Lung (tissue), 12 donors: ENCODE data around the gene ACOX1. TPM values are rescaled to one million over a fixed set of nuclear protein-coding genes. Genes with fewer than 3 reads are reported as not detected.

Experiments
- ATAC-seq: fragments of 200-7000 bp; cut with Tn5 transposase; one replicate; pipeline ENCODE4 v1.9.1; 2020; ENCODE audit warnings: moderate number of reproducible peaks; ENCODE audit not compliant: insufficient read depth, low FRiP score
- DNase-seq, 3 donors: peaks; one replicate each; pipeline ENCODE4 v3.0.0-alpha.2; 2013 to 2017
- H3K27ac ChIP-seq, 2 donors: one replicate each; pipeline ENCODE4 v1.5.1; 2013; ENCODE audit warnings: mild to moderate bottlenecking in 2 of 2, moderate library complexity in 2 of 2, control low read depth in 1 of 2, inconsistent platforms in 1 of 2, low read depth in 1 of 2, low read length in 1 of 2
- H3K27me3 ChIP-seq, 3 donors: one replicate each; pipeline ENCODE4 v1.5.1; 2013; ENCODE audit warnings: low read length in 2 of 3; ENCODE audit not compliant: control insufficient read depth in 3 of 3, insufficient read depth in 3 of 3
- H3K36me3 ChIP-seq, 4 donors: one replicate each; pipeline ENCODE4 v1.5.1; 2013; ENCODE audit warnings: low read length in 4 of 4, mild to moderate bottlenecking in 1 of 4, moderate library complexity in 1 of 4; ENCODE audit not compliant: control insufficient read depth in 4 of 4, insufficient read depth in 4 of 4
- H3K4me1 ChIP-seq, 5 donors: one replicate each; pipeline ENCODE4 v1.5.1; 2013; ENCODE audit warnings: low read length in 5 of 5, mild to moderate bottlenecking in 2 of 5, moderate library complexity in 1 of 5; ENCODE audit not compliant: control insufficient read depth in 5 of 5, insufficient read depth in 5 of 5
- H3K4me3 ChIP-seq: one replicate; pipeline ENCODE4 v1.5.1; 2013; ENCODE audit warnings: mild to moderate bottlenecking, control low read depth, moderate library complexity
- H3K9ac ChIP-seq, 2 donors: one replicate each; pipeline ENCODE4 v1.5.1; 2013; ENCODE audit warnings: low read length in 2 of 2, control low read depth in 1 of 2; ENCODE audit not compliant: insufficient read depth in 1 of 2
- H3K9me3 ChIP-seq, 4 donors: one replicate each; pipeline ENCODE4 v1.5.1; 2013; ENCODE audit warnings: low read length in 3 of 4, mild to moderate bottlenecking in 1 of 4, moderate library complexity in 1 of 4; ENCODE audit not compliant: control insufficient read depth in 4 of 4, insufficient read depth in 3 of 4
- WGBS, 2 donors: extraction: QIAGEN DNeasy Blood & Tissue Kit; methylation state at CpG; one replicate each; pipeline ENCODE4 v1.1.7; 2013; 5-methylcytosine and 5-hydroxymethylcytosine counted together
- polyA plus RNA-seq, 2 donors: library from polyadenylated mRNA; stranded (reverse); fragments of 200-250 nt; gene quantifications; one replicate each; pipeline ENCODE4 v1.2.1, GENCODE V29; 2013
- total RNA-seq, 2 donors: library from RNA; depleted of rRNA in 1 of 2; stranded (reverse); fragments of >200 nt in 1 of 2; gene quantifications; one replicate each; pipeline ENCODE4 v1.2.1, GENCODE V29; 2014 to 2021
- TF ChIP-seq, protein P1 (sequence below): IDR thresholded peaks from 2 replicates; pipeline ENCODE4 v1.5.1; 2012; ENCODE audit warnings: mild to moderate bottlenecking; ENCODE audit errors: control extremely low read depth, extremely low read depth
- donor health status: control.
- donor health status: control.
- donor health status: Bipolar disorder and iron deficiency.
- donor health status: healthy.
- donor health status: DM: yes; HTN: yes; CAD: no.

The ACOX1 gene
- total and polyA plus RNA-seq, 4 donors, result 19.9 to 80.1 (median 45.9) TPM

DNA sequence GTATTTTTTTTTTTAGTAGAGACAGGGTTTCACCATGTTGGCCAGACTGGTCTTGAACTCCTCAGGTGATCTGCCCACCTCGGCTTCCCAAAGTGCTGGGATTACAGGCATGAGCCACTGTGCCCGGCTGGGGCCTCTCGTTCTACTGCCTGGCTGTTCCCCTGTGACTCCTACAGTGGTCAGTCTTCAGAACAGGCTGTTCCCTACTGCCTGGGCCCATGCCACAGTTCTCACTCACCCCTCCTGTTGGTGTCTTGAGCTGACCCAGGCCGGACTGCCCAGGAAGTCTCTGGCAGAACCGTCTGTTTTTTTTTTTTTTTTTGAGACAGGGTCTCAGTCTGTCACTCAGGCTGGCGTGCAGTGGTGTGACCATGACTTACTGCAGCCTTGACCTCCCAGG is 24.9 kb upstream of the ACOX1 start:
- 77 to 81% methylated on average over 6 of the region's 6 CpGs for WGBS, 2 donors
- TF ChIP-seq, protein P1, sequence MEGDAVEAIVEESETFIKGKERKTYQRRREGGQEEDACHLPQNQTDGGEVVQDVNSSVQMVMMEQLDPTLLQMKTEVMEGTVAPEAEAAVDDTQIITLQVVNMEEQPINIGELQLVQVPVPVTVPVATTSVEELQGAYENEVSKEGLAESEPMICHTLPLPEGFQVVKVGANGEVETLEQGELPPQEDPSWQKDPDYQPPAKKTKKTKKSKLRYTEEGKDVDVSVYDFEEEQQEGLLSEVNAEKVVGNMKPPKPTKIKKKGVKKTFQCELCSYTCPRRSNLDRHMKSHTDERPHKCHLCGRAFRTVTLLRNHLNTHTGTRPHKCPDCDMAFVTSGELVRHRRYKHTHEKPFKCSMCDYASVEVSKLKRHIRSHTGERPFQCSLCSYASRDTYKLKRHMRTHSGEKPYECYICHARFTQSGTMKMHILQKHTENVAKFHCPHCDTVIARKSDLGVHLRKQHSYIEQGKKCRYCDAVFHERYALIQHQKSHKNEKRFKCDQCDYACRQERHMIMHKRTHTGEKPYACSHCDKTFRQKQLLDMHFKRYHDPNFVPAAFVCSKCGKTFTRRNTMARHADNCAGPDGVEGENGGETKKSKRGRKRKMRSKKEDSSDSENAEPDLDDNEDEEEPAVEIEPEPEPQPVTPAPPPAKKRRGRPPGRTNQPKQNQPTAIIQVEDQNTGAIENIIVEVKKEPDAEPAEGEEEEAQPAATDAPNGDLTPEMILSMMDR, result no peak
- no peak for ATAC-seq
- no peak for DNase-seq
- Histone ChIP-seq H3K9ac (no peak overlapping the region), H3K4me3 (no peak overlapping the region), H3K9me3 (no peaks in the 10 kb centered on the region), H3K4me1 (peaks cover 0 to 3% (median 0%) of the 10 kb centered on the region in 5 donors), H3K36me3 (peaks cover 0 to 20% (median 1%) of the 10 kb centered on the region in 4 donors), H3K27ac (no peak overlapping the region), H3K27me3 (no peaks in the 10 kb centered on the region)

DNA sequence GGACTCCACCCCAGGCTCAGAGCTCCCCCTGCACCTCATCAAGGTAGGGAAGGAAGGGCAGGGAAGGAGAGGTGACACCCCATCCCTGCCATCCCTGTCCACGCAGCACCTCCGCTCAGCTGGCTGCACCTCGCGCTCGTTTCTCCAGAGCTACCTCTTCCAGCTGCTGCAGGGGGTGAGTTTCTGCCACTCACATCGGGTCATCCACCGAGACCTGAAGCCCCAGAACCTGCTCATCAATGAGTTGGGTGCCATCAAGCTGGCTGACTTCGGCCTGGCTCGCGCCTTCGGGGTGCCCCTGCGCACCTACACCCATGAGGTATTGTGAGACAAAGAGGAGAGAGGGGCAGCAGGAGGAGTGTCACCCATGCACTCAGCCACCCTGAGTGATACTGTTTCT is 23.1 kb upstream of the ACOX1 start:
- no peak overlapping the region for H3K4me3 ChIP-seq
- peaks cover 0 to 20% (median 1%) of the 10 kb centered on the region in 4 donors for H3K36me3 ChIP-seq
- TF ChIP-seq, protein P1, result no peak
- H3K4me1 ChIP-seq, result peaks cover 0 to 3% (median 0%) of the 10 kb centered on the region in 5 donors
- H3K27ac ChIP-seq, result no peak overlapping the region
- H3K27me3 ChIP-seq, result no peaks in the 10 kb centered on the region
- H3K9ac ChIP-seq, result no peak overlapping the region
- H3K9me3 ChIP-seq, result no peaks in the 10 kb centered on the region
- 97 to 98% methylated on average over 12 of the region's 12 CpGs for WGBS, 2 donors
- DNase-seq, result no peak
- no peak for ATAC-seq

DNA sequence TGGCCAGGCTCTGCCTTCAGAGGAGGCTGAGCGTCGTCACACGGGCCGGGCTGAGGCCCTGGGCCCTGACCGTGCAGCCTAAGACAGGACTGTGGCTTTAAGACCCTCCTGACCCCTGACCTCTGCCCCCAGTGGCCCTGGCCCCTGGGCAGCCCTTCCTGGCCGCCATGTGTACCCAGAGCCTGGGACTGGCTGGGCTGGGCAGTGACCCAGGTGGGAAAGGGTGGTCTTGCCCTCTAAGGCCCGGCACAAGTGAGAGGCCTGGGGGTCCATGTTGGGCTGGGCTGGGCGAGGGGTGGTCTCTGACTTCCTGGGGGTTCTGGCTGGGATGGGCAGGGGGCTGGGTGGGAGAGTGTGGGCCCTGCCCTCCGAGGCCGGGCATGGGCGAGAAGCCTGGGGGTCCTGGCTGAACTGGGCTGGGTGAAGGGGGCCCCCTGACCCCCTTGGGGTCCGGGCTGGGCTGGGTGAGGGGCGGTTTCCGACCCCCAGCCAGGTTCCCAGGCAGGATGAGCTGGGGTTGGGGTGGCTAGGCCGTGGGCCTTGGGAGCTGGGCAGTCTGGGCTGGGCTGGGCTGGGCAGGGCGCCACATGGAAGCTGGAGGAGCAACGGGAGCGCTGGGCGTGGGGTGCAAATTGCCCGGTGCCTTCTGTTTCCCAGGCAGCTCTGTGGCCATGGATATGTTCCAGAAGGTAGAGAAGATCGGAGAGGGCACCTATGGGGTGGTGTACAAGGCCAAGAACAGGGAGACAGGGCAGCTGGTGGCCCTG is 22.0 kb upstream of the ACOX1 start, which contains the start of gene CDK3:
CDK3 (plus strand) TSS at position 101 of the 767 bp plus-strand sequence; CDS start at position 672, 571 bp downstream.
- H3K27ac ChIP-seq, result no peak within 1 kb of the TSS
- peaks cover 0 to 20% (median 1%) of the 10 kb centered on the region in 4 donors for H3K36me3 ChIP-seq
- no peak within 1 kb of the TSS for H3K4me3 ChIP-seq
- H3K27me3 ChIP-seq, result no peaks in the 10 kb centered on the region
- no peak for ATAC-seq
- peaks cover 0 to 6% (median 3%) of the 10 kb centered on the region in 5 donors for H3K4me1 ChIP-seq
- TF ChIP-seq, protein P1, result no peak
- H3K9me3 ChIP-seq, result no peaks in the 10 kb centered on the region
- no peak within 1 kb of the TSS for H3K9ac ChIP-seq
- WGBS, 2 donors, result 90 to 93% methylated on average over 20 to 21 of the region's 21 CpGs
- no peak for DNase-seq
